ENCODE results near the gene ATP6V0D1.

ATP6V0D1 gene

GRCh38 chr16:67463059-67463458, 17.9 kb downstream of the ATP6V0D1 start:
- no peak for DNase-seq (ENCODE audit: low read depth)

- DNase-seq (ENCODE audit: low read depth) = no peak
These were observed 18.7 kb downstream of the ATP6V0D1 start for GRCh38 chr16:67462279-67462655.

- DNase-seq (ENCODE audit: low read depth) = no peak
These were observed 19.2 kb downstream of the ATP6V0D1 start for GRCh38 chr16:67461600-67462278.

- DNase-seq (ENCODE audit: low read depth) = no peak
These were observed 20.0 kb downstream of the ATP6V0D1 start for GRCh38 chr16:67460961-67461360.

- DNase-seq (ENCODE audit: low read depth) = no peak
These were observed 20.8 kb downstream of the ATP6V0D1 start for GRCh38 chr16:67460168-67460567.

- DNase-seq (ENCODE audit: low read depth) = no peak
These were observed 21.2 kb downstream of the ATP6V0D1 start for GRCh38 chr16:67459861-67460150.

- no peak for DNase-seq (ENCODE audit: low read depth)
These were observed 21.7 kb downstream of the ATP6V0D1 start for GRCh38 chr16:67459066-67459860.

- no peak for DNase-seq (ENCODE audit: low read depth)
These were observed 22.8 kb downstream of the ATP6V0D1 start for GRCh38 chr16:67458121-67458641.

GRCh38 chr16:67457611-67458010, 23.3 kb downstream of the ATP6V0D1 start:
- no peak for DNase-seq (ENCODE audit: low read depth)

- peak; percentile 40 for DNase-seq (ENCODE audit: low read depth)
These were observed 24.4 kb downstream of the ATP6V0D1 start for GRCh38 chr16:67456391-67457081.

GRCh38 chr16:67454852-67455251, 26.1 kb downstream of the ATP6V0D1 start:
- DNase-seq (ENCODE audit: low read depth) = no peak

GRCh38 chr16:67454104-67454503, 26.9 kb downstream of the ATP6V0D1 start:
- DNase-seq (ENCODE audit: low read depth) = no peak

GRCh38 chr16:67451704-67452435, 29.1 kb downstream of the ATP6V0D1 start:
- DNase-seq (ENCODE audit: low read depth) = no peak

GRCh38 chr16:67451061-67451703, 29.8 kb downstream of the ATP6V0D1 start:
- DNase-seq (ENCODE audit: low read depth) = no peak

- DNase-seq (ENCODE audit: low read depth) = no peak
These were observed 31.2 kb downstream of the ATP6V0D1 start for GRCh38 chr16:67449739-67450138.

GRCh38 chr16:67449336-67449735, 31.6 kb downstream of the ATP6V0D1 start:
- no peak for DNase-seq (ENCODE audit: low read depth)

- no peak for DNase-seq (ENCODE audit: low read depth)
These were observed 32.4 kb downstream of the ATP6V0D1 start for GRCh38 chr16:67448580-67448979.

GRCh38 chr16:67447508-67448076, 33.4 kb downstream of the ATP6V0D1 start:
- DNase-seq (ENCODE audit: low read depth) = no peak

- DNase-seq (ENCODE audit: low read depth) = no peak
These were observed 33.9 kb downstream of the ATP6V0D1 start for GRCh38 chr16:67446968-67447507.

- no peak for DNase-seq (ENCODE audit: low read depth)
These were observed 34.7 kb downstream of the ATP6V0D1 start for GRCh38 chr16:67445913-67446907.
